GM23338 (cell line): ENCODE data around the gene DAPK1.

Experiments used
- CREB1 ChIP-seq: fragments of 250-450 bp; sonication (Bioruptor Pico); IDR thresholded peaks from 2 replicates; pipeline ENCODE4 v1.5.0; 2020; ENCODE audit warnings: low read depth, mild to moderate bottlenecking, moderate library complexity
- CTCF ChIP-seq, 2 experiments: fragments of 200-600 bp in 1 of 2; sonication (generic) in 1 of 2; conservative IDR thresholded peaks; 2 replicates each; pipeline versions ENCODE4 v1.5.1 to v1.6.1; 2016 to 2017; ENCODE audit warnings: antibody characterized with exemption in 2 of 2, low read depth in 2 of 2, mild to moderate bottlenecking in 2 of 2, moderate library complexity in 1 of 2
- EZH2 ChIP-seq: fragments of 200-600 bp; sonication (generic); IDR thresholded peaks from one replicate; pipeline ENCODE4 v1.8.0; 2017; ENCODE audit warnings: antibody characterized with exemption, mild to moderate bottlenecking, low read depth; ENCODE audit not compliant: unreplicated experiment
- POLR2AphosphoS5 ChIP-seq: IDR thresholded peaks from 2 replicates; pipeline ENCODE4 v1.6.1; 2016; ENCODE audit warnings: antibody characterized with exemption, low read depth
- STAT1 ChIP-seq: IDR thresholded peaks from one replicate; pipeline ENCODE4 v1.6.1; 2016; ENCODE audit warnings: antibody characterized with exemption; ENCODE audit not compliant: unreplicated experiment
- TF ChIP-seq, protein P1 (sequence below): IDR thresholded peaks from 2 replicates; pipeline ENCODE4 v1.6.1; 2016; ENCODE audit warnings: antibody characterized with exemption
- TF ChIP-seq, protein P2 (sequence below): IDR thresholded peaks from one replicate; pipeline ENCODE4 v1.6.1; 2018; ENCODE audit warnings: antibody characterized with exemption; ENCODE audit not compliant: unreplicated experiment

- no peak for TF ChIP-seq CREB1
- no peak for TF ChIP-seq CTCF (conservative IDR thresholded peaks at IDR 0.05; ENCODE audit: low read depth in 2 of 2)
- TF ChIP-seq EZH2, result no peak
- TF ChIP-seq POLR2AphosphoS5, result no peak
- TF ChIP-seq STAT1, result no peak
- TF ChIP-seq, protein P1, sequence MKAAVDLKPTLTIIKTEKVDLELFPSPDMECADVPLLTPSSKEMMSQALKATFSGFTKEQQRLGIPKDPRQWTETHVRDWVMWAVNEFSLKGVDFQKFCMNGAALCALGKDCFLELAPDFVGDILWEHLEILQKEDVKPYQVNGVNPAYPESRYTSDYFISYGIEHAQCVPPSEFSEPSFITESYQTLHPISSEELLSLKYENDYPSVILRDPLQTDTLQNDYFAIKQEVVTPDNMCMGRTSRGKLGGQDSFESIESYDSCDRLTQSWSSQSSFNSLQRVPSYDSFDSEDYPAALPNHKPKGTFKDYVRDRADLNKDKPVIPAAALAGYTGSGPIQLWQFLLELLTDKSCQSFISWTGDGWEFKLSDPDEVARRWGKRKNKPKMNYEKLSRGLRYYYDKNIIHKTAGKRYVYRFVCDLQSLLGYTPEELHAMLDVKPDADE, result no peak
- TF ChIP-seq, protein P2, sequence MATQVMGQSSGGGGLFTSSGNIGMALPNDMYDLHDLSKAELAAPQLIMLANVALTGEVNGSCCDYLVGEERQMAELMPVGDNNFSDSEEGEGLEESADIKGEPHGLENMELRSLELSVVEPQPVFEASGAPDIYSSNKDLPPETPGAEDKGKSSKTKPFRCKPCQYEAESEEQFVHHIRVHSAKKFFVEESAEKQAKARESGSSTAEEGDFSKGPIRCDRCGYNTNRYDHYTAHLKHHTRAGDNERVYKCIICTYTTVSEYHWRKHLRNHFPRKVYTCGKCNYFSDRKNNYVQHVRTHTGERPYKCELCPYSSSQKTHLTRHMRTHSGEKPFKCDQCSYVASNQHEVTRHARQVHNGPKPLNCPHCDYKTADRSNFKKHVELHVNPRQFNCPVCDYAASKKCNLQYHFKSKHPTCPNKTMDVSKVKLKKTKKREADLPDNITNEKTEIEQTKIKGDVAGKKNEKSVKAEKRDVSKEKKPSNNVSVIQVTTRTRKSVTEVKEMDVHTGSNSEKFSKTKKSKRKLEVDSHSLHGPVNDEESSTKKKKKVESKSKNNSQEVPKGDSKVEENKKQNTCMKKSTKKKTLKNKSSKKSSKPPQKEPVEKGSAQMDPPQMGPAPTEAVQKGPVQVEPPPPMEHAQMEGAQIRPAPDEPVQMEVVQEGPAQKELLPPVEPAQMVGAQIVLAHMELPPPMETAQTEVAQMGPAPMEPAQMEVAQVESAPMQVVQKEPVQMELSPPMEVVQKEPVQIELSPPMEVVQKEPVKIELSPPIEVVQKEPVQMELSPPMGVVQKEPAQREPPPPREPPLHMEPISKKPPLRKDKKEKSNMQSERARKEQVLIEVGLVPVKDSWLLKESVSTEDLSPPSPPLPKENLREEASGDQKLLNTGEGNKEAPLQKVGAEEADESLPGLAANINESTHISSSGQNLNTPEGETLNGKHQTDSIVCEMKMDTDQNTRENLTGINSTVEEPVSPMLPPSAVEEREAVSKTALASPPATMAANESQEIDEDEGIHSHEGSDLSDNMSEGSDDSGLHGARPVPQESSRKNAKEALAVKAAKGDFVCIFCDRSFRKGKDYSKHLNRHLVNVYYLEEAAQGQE, result no peak
Measured at GRCh38 chr9:87671478-87671877, 173.8 kb downstream of the DAPK1 start.
